ENCODE data around the gene UBE2K. TPM values are rescaled to one million over a fixed set of nuclear protein-coding genes. Genes with fewer than 3 reads are reported as not detected.
"Not testable (repeated sequence)": the region's sequence is repeated elsewhere in the genome, so short reads cannot be mapped to it uniquely, and the experiment has no call there.

The UBE2K gene
- total RNA-seq, 4 donors from 2014 or later: 31.7 to 41.5 (median 34.3) TPM

DNA sequence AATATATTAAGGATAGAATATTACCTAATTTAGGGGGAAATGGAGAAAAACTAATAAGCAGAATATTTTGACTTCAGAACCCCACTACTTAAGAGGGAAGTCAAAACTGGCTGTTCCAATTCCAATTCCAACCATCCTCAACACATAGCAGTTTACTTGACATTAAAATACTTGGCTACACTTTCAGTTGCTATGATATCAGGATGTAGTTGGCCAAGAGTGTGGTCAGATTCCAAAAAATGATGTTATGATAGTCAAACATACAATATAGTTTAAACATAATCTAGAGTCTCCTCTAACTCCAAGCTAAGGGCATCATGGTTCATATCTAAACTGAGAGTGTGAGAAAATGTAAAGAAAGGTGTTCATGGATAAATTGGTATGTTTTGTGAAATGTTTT lies 42.7 kb upstream of the UBE2K start:
- intact Hi-C loops (cut with DNase I): no loop called here
- Histone ChIP-seq H3K9me3 (no peaks in the 10 kb centered on the region), H3K4me3 (no peak overlapping the region), H3K27me3 (no peaks in the 10 kb centered on the region), H3K27ac (replicated peaks in 1 of 4) (peak overlapping the region in 3 of 4 donors; percentile 41 to 70 (median 63)), H3K4me1 (peaks cover 0 to 19% (median 3%) of the 10 kb centered on the region in 4 donors), H3K36me3 (no peaks in the 10 kb centered on the region)
- TF ChIP-seq POLR2AphosphoS5 (IDR thresholded peaks at IDR 0.05): no peak
- TF ChIP-seq POLR2A (IDR thresholded peaks at IDR 0.05; ENCODE audit: low read depth): no peak
- TF ChIP-seq, protein P1, sequence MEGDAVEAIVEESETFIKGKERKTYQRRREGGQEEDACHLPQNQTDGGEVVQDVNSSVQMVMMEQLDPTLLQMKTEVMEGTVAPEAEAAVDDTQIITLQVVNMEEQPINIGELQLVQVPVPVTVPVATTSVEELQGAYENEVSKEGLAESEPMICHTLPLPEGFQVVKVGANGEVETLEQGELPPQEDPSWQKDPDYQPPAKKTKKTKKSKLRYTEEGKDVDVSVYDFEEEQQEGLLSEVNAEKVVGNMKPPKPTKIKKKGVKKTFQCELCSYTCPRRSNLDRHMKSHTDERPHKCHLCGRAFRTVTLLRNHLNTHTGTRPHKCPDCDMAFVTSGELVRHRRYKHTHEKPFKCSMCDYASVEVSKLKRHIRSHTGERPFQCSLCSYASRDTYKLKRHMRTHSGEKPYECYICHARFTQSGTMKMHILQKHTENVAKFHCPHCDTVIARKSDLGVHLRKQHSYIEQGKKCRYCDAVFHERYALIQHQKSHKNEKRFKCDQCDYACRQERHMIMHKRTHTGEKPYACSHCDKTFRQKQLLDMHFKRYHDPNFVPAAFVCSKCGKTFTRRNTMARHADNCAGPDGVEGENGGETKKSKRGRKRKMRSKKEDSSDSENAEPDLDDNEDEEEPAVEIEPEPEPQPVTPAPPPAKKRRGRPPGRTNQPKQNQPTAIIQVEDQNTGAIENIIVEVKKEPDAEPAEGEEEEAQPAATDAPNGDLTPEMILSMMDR (IDR thresholded peaks at IDR 0.05): no peak
- no peak for TF ChIP-seq EP300 (IDR thresholded peaks at IDR 0.05)
- DNase-seq (ENCODE audit: extremely low spot score): no peak

DNA sequence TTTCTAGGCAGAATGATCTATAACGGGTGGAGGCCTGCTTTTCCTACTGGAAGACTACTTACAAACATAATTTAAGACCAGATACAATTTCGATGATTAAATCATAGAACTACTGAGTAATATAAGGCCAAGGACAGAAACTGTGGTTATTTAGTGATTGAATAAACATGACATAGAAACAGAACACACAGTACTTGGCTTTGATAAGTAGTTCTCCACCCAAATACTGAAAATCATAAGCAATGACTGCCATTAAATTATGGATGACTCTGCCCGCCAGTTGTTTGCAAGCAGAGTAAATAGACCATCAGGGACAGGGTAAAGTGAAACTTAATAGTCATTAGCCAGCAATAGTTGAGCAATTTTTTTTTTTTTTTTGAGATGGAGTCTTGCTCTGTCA lies 42.1 kb upstream of the UBE2K start:
- H3K9me3 ChIP-seq: no peaks in the 10 kb centered on the region
- H3K36me3 ChIP-seq: no peaks in the 10 kb centered on the region
- H3K27ac ChIP-seq (replicated peaks in 1 of 4): peak overlapping the region in 3 of 4 donors; percentile 48 to 70 (median 63)
- H3K4me3 ChIP-seq: no peak overlapping the region
- H3K27me3 ChIP-seq: no peaks in the 10 kb centered on the region
- DNase-seq (ENCODE audit: extremely low spot score): no peak
- intact Hi-C loops (cut with DNase I): no loop called here
- no peak for TF ChIP-seq EP300 (IDR thresholded peaks at IDR 0.05)
- TF ChIP-seq POLR2AphosphoS5 (IDR thresholded peaks at IDR 0.05): peak in 1 of 2 donors; percentile 51
- TF ChIP-seq, protein P1 (IDR thresholded peaks at IDR 0.05): no peak
- no peak for TF ChIP-seq POLR2A (IDR thresholded peaks at IDR 0.05; ENCODE audit: low read depth)
- H3K4me1 ChIP-seq: peaks cover 0 to 19% (median 3%) of the 10 kb centered on the region in 4 donors
- WGBS: 76% methylated on average over 3 of the region's 3 CpGs

DNA sequence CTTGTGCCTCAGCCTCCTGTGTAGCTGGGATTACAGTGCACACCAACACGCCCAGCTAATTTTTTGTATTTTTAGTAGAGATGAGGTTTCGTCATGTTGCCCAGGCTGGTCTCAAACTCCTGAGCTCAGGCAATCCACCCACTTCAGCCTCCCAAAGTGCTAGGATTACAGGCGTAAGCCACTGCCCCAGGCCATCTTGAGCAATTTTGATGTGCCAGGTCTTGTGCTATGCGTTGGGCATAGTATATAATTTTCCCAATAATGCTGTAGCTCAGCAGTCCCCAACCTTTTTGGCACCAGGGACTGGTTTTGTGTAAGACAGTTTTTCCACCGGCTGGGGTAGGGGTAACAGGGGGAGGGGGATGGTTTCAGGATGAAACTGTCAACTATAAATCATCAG lies 41.3 kb upstream of the UBE2K start:
- H3K9me3 ChIP-seq; DNase-seq (ENCODE audit: extremely low spot score); H3K36me3 ChIP-seq; H3K27me3 ChIP-seq; intact Hi-C loops (cut with DNase I); H3K4me3 ChIP-seq: not testable (repeated sequence)
- Histone ChIP-seq H3K27ac (replicated peaks in 1 of 4) (peak overlapping the region in 3 of 4 donors; percentile 48 to 63 (median 57)), H3K4me1 (peaks cover 0 to 19% (median 3%) of the 10 kb centered on the region in 4 donors)
- 95% methylated on average over 5 of the region's 5 CpGs for WGBS

DNA sequence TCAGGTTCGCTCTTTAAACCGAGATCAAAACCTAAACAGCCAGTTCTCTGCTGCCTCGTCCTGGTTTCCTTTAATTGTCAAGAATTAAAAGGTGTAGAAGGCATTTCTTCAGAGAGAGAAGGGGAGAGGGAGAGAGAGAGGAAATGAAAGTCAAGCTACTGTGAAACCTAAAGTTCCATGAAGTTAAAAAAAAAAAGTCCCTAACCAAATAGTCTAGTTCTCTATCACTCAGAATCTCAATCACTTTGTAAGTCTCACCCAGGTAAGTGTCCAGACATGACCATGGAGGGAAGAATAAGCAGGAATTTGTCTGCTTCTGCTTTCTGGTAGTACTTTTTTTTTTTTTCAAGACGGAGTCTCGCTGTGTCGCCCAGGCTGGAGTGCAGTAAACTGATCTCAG lies 40.5 kb upstream of the UBE2K start:
- no peaks in the 10 kb centered on the region for H3K9me3 ChIP-seq
- no peak overlapping the region for H3K4me3 ChIP-seq
- 94% methylated on average over 6 of the region's 6 CpGs for WGBS
- H3K27me3 ChIP-seq: no peaks in the 10 kb centered on the region
- peaks cover 0 to 19% (median 3%) of the 10 kb centered on the region in 4 donors for H3K4me1 ChIP-seq
- H3K36me3 ChIP-seq: no peaks in the 10 kb centered on the region
- no peak for DNase-seq (ENCODE audit: extremely low spot score)
- no peak overlapping the region for H3K27ac ChIP-seq (replicated peaks in 1 of 4)
- intact Hi-C loops (cut with DNase I): no loop called here
- TF ChIP-seq, protein P1 (IDR thresholded peaks at IDR 0.05): no peak
- TF ChIP-seq EP300 (IDR thresholded peaks at IDR 0.05): no peak
- TF ChIP-seq POLR2A (IDR thresholded peaks at IDR 0.05; ENCODE audit: low read depth): no peak
- TF ChIP-seq POLR2AphosphoS5 (IDR thresholded peaks at IDR 0.05): no peak

DNA sequence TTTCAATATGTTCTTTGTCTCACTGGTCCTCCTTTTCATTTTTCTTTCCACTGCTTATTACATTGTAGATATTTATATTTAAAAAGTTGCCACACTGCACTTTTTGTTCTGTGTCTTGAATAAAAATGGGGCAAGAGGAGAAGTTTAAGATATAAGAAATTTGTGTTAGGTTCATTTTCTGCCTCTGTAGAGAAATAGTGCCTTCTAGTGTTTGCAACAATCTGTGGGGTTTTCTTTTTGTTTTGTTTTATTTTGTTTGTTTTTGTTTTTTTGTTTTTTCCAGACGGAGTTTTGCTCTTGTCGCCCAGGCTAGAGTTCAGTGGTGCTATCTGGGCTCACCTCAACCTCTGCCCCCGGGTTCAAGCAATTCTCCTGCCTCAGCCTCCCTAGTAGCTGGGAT lies 39.2 kb upstream of the UBE2K start:
- no peak for DNase-seq (ENCODE audit: extremely low spot score)
- Histone ChIP-seq H3K4me1 (peaks cover 0 to 19% (median 3%) of the 10 kb centered on the region in 4 donors), H3K9me3 (no peaks in the 10 kb centered on the region), H3K36me3 (no peaks in the 10 kb centered on the region), H3K4me3 (no peak overlapping the region), H3K27ac (replicated peaks in 1 of 4) (no peak overlapping the region), H3K27me3 (no peaks in the 10 kb centered on the region)
- intact Hi-C loops (cut with DNase I): no loop called here
- TF ChIP-seq POLR2A (IDR thresholded peaks at IDR 0.05; ENCODE audit: low read depth): no peak
- TF ChIP-seq, protein P1 (IDR thresholded peaks at IDR 0.05): peak; percentile 19 to 41 (median 30)
- 77% methylated on average over 3 of the region's 3 CpGs for WGBS

Data from esophagus muscularis mucosa (tissue), 4 donors.